Activated CD4-positive, CD25-positive, alpha-beta regulatory T cell treated with anti-CD3 and anti-CD28 coated beads, Interleukin-2, amount 50 U/mL, for 16 hours (primary cell): Measurements from ENCODE around the gene ZP2.
"Not testable (repeated sequence)": the region's sequence is repeated elsewhere in the genome, so short reads cannot be mapped to it uniquely, and the experiment has no call there.

ENCODE experiments used
- DNase-seq: peaks from one replicate; pipeline ENCODE4 v3.0.0-alpha.2; 2020; ENCODE audit warnings: low read depth, low spot score

The ZP2 gene

DNA sequence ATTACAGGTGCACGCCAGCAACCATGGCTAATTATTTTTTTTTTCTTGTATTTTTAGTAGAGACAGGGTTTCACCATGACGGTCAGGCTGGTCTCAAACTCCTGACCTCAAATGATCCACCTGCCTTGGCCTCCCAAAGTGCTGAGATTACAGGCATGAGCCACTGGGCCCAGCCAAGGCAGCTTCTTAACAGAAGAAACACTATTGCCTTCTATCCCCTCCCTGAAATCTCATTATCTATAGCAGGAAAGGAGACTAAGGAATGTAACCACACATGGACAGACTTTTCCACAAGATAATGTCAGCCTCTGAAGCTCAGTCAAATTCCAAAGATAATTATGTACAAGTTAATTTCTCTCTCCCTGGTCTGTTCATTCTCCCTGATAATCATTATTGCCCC is 5.7 kb upstream of the ZP2 start:
- DNase-seq = no peak

GRCh38 chr16:21214086-21214485 is 2.7 kb upstream of the ZP2 start:
- no peak for DNase-seq

DNA sequence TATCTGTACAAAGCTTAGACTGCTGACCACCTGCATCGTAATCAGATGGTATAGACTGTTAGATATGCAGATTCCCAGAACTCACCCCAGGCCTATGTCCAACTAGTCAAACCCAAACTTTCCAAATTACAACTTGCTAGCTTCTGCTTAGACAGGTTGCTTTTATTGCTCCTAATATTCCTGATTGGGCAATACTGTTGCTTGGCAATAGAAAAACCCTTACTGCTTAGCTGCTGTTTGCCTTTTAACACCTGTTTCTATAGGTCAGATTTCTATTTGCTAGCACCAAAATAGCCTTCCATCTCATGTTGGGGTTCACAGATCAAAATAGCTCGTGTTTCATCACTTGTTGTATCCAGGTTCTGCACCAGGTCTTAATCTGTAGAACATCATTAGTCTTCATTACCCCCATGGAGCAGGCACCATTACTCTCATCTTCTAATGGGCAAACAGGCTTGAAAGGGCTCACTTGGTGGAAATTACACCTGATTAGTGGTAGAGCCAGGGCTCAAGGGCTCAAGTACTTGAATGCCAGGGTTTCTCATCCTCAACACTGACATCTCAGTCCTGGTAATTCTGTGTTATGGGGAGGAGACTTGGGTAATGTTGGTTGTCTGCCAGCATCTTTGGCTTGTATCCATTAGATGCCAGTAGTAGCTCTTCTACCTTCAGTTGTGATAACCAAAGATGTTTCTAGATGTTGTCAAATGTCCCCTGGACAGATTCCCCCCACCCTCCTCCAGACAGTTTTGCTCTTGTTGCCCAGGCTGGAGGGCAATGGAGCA is 2.7 kb downstream of the ZP2 start:
- DNase-seq = no peak

GRCh38 chr16:21206550-21206949 is 4.8 kb downstream of the ZP2 start:
- no peak for DNase-seq

GRCh38 chr16:21205303-21205702 is 6.1 kb downstream of the ZP2 start:
- no peak for DNase-seq

- DNase-seq = no peak
Measured at GRCh38 chr16:21203155-21203797, 8.1 kb downstream of the ZP2 start.

GRCh38 chr16:21199607-21200218 is 11.7 kb downstream of the ZP2 start:
- no peak for DNase-seq

- no peak for DNase-seq
Measured at GRCh38 chr16:21197621-21198020, 13.8 kb downstream of the ZP2 start.

DNA sequence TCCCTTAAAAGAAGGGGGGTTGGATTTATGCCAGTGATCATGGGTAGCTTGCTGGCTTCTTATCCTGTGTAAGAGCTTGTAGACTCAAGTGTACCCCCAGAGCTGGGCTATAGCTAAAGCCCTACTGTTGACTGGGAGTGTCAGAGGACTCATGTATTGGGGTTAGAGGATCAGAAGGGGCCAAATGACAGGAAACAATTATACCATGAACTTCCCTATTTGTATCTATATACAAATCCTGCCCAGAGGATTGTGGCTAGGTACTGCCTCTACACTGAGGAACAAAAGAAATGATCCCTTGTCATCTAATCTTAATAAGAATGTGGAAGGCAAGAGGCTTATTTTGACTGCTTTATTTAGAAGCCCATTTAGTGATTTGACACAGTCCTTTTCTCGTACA is 14.3 kb downstream of the ZP2 start:
- no peak for DNase-seq

DNA sequence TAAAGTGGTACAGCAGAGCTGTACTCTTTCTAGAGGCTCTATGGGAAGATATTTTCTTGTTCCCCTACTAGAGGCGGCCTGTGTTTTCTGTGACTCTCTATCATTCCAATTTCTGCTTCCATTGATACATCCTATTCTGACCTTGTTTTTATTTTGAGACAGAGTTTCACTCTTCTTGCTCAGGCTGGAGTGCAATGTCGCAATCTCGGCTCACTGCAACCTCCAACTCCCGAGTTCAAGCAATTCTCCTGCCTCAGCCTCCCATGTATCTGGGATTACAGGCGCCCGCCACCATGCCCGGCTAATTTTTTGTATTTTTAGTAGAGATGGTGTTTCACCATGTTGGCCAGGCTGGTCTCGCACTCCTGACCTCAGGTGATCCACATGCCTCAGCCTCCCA is 16.0 kb downstream of the ZP2 start:
- not testable (repeated sequence) for DNase-seq

DNA sequence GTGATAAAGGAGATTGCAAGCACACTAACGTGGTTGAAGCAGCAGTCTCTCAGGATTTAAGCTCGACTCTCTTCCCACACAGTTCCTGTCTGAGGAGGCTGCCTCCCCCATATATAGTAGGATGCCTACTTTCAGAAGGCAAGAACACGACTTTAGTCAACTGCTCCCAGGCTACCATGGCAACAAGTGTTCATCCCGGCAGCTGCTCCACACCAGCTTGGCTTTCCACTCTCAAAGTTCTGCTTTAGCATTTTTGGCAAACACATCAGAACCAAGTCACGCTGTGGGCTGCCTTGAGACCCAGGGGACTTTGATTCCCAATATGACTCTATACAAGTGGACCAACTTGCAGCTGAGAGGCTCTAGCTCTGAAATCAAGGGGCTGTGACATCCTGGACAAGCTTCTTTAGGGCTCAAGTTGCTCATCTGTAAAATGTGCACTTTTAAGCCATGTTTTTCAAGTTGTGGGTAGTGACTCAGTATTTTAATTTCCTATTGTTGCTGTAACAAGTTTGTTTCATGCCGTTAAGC is 16.5 kb downstream of the ZP2 start:
- DNase-seq = no peak

DNA sequence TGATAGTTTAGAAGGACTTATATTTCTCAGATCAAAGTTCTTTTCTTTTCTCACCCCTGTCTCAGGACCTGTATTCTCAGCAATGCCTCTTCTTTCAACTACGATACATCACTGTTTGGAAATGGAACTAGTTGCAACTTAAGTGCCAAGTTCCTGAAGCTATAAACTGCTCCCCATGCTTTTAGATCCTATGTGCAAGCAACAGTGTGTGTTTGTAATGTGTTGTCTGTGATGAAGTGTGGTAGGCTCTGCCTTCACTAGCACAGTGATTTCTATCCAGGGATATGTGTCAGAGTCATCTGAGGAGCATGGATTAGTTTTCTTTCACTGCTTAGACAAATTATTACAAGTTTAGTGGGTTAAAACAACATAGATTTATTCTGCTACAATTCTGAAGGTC is 18.4 kb downstream of the ZP2 start:
- DNase-seq = no peak

GRCh38 chr16:21190599-21190998 is 20.8 kb downstream of the ZP2 start:
- no peak for DNase-seq

DNA sequence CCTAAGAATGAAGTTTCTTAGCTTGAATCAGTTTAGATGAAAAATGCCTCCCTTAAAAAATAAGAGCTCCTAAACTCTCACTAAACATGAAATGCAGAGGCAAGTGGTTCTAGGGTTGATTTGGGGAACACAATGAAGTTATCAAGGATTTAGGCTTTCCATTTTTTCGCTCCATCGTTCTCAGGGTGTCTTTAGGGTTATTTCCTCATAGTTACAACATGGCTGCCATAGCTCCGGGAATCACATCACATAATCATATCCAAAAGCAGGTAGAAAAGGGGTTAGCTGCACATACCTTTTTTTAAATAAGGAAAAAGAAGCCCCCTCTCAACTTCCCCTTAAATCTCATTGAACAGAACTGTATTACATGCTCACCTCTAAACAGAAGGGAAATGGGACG is 21.4 kb downstream of the ZP2 start:
- DNase-seq = no peak

DNA sequence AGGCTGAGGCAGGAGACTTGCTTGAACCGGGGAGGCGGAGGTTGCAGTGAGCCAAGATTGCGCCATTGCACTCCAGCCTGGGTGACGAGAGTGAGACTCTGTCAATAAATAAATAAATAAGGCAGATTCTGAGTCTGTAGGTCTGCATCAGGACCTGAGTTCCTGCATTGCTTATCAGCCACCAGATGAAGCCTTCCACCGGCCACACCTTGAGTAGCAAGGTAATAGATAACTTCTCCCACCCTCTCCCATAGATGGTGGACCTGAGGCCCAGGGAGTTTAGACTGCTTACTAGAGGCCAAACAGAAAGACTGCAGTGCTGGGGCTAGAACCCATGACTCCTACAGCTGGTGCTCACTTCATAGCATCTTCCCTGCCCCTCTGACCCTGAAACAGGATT is 22.1 kb downstream of the ZP2 start:
- no peak for DNase-seq

DNA sequence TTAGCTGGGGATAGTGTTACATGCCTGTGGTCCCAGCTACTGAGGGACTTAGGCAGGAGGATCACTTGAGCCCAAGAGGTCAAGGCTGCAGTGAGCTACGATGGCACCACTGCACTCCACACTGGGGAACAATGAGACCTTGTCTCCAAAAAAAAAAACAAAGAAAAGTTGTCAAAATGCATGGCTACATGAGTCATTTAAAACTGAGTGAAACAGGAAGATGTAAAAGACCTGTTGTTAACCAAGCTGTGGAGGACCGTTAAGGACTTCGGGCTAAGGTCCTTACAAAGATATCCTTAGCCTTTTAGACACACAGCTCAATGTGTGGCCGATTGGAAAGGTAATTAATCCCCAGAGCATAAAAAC is 25.1 kb downstream of the ZP2 start:
- no peak for DNase-seq

DNA sequence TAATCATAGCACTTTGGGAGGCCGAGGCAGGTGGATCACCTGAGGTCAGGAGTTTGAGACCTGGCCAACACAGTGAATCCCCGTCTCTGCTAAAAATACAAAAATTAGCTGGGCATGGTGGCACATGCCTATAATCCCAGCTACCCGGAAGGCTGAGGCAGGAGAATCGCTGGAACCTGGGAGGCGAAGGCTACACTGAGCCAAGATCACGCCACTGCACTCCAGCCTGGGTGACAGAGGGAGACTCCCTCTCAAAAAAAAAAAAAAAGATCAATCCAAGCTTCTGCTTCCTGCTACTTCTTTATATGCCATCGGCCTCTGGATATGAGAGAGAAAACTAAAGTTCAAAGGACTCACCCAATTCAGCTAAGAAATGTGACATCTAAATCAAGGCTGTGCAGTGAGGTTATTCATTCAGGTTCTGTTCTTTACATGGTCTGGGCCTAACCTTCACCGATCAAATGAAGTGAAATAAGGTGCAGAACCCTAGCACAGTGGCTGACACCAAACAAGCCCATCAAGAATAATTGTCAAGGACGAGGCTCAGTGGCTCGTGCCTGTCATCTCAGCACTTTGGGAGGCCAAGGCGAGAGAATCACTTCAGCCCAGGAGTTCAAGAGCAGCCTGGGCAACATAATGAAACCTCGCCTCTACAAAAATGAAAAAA is 25.6 kb downstream of the ZP2 start:
- DNase-seq = no peak

- DNase-seq = no peak
Measured at GRCh38 chr16:21184834-21185233, 26.5 kb downstream of the ZP2 start.

- no peak for DNase-seq
Measured at GRCh38 chr16:21183995-21184394, 27.4 kb downstream of the ZP2 start.

GRCh38 chr16:21179983-21180365 is 31.4 kb downstream of the ZP2 start:
- DNase-seq = no peak

DNA sequence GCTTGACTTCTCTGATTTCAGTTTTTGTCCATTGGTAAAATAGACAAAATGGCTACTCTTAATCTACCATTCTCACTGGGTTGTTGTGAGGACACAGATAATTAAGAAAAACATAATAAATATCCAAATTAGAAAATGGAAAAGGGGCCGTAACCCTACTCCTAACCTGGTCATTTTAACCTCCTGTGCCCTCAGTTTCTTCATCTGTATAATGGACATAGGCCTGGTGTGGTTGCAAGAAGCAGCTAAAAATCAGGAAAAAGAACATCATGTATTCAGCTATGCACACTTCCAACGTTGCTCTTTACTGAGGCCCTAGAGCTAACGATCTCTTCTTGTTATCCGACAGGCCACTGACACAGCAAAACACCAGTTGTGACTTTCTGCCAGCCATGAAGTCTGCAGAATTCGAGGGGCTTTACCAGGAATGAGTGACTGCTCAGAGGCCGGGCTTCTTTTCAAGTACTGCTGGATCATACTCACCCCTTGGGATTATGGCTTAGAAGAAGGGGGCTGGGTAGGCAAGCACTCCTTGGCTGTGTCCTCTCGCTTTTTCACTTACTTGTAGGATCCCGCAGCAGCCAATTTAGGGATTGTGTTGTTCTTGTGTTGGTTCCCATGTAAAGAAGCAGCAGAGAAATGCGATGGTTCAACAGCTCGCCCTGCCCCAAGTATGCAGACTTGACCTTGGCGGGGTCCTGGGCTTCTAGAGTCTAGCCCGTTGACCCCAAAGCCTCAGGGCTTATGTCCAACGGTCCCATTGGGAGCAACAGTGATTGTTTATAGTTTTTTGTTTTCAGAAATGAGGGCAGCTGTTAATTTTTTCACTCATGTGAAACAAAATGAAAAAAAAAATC is 32.0 kb downstream of the ZP2 start:
- DNase-seq = no peak
